Hypothalamus (tissue), 51 donors: Measurements from ENCODE around the gene JAML.

Source experiments
- DNase-seq, 51 donors: peaks; one replicate each; lab custom pipeline; 2025; lab: John Stamatoyannopoulos, UW

JAML gene

GRCh38 chr11:118217575-118217974 is 7.2 kb downstream of the JAML start:
- no peak for DNase-seq

DNA sequence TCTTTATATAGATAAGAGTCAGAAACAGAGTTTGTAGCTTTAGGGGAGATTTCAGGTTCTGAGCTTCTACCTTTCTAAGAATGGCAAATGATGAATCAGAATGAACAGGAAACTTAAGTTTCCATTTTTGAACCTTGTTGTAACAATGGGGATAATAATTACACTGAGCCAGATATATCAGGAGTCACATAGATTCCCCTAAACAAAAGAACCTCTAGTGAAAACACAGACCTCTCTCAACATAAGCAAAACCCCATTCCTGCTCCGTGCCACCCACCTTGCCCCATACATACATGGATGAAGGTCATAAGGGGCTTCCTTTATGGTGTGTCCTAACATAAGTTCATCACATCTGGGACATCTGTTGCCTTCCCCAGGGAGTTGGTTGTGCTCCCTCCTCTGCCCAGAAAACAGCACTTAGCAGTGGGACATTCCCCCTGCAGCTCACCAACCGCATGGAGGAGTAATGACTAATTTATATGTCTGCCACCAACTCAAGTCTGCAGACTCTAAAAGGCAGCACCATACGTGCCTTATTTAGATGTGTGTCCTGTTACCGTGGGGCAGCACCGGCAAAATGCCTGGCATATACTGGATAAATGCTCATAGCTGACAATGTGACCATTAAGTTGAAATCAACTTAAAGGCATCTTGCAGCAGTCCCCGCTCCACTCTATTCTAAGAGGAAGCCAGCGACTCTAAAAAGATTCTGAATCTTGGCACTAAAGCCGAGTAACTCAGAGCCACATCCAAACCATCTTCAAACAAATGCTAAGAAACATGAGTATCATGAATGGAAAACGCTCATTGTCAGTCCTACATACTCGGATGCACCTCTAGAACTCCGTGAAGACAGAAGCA is 8.0 kb downstream of the JAML start:
- DNase-seq: peak in 1 of 51 donors; percentile 19

GRCh38 chr11:118215765-118216164 is 9.0 kb downstream of the JAML start:
- no peak for DNase-seq

DNA sequence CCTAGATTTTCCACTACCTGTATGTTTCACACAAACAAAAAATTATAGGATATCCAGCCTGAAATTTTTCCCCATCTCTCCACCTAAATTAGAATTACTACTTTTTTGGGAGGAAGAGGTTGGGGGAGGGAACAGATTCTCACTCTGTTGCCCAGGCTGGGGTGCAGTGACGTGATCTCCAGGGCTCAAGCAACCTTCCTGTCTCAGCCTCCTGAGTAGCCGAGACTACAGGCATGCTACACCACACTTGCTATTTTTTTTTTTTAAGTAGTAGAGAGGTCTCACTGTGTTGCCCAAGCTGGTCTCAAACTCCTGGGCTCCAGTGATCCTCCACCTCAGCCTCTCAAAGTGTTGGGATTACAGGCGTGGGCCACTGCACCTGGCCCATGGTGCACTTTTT is 9.5 kb downstream of the JAML start:
- no peak for DNase-seq

GRCh38 chr11:118214210-118214914 is 10.4 kb downstream of the JAML start:
- DNase-seq: peak in 4 of 51 donors; percentile 2 to 20 (median 6)

DNA sequence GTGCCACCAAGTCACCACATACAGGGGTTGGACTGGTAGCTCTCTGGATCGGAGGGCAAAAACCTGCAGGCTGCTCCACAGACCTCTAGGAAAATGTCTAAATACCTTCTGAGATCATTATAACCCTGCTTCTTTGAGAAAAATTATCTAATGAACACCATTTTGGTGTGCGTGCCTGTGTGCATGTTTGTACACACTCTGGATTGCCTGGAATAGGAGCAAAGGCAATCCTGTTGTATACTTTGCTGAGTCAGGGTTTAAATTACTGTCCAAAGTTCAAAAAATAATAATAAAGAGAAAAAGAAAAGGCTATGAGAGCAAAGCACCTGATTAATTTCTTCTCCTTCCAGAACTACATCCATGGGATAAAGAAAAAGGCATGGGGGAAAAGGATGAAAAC is 11.0 kb downstream of the JAML start:
- no peak for DNase-seq

GRCh38 chr11:118213201-118213600 is 11.6 kb downstream of the JAML start:
- DNase-seq: no peak

DNA sequence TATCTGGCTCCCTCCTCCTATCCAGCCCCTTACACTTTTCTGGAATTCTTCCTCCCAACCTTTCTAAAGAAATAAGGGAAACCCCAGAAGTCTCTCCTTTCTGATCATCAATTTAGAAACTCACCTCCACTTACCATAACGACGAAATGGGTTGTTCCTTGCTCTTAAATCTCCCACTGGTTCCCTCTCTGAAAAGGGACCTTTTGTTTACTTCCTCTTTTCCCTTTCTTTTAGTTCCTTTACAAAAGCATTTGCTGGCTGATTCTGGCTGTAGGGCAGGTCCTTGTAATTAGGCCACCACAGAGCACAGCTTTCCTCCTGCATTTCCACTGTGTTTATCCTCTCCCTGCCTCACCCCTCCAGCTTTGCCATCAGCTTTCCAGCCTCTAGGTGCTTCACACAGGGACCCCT is 12.0 kb downstream of the JAML start:
- no peak for DNase-seq

DNA sequence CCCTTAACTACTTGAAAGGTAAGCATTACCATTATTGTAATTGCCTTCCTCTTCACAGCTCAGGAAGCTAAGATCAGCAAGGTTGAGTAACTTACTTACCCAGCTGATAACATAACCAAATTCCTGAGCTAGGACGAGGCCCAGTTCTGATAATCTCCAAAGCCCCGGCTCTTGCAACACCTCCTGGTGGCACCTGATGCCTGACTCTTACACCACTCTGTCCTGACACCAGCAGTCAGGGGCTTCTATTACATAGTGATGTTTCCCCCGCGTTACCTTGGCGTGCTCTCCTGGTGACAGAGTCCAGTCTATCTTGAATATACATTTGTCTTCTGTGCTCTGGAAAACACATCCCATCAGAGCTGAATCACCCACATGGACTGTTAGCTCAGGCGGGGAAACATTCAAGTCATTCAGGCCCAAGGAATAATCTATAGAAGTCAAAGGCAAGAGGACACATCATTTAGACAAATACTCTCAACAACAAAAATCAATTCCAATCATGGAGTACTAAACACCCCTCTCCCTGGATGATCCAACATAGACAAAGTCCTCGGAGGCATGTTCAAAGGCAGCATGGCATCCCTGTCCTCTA is 12.6 kb downstream of the JAML start:
- no peak for DNase-seq

- DNase-seq: peak in 1 of 51 donors; percentile 48
These were observed 13.8 kb downstream of the JAML start for GRCh38 chr11:118211006-118211405.

GRCh38 chr11:118210323-118210722 is 14.5 kb downstream of the JAML start:
- no peak for DNase-seq

- no peak for DNase-seq
These were observed 15.8 kb downstream of the JAML start for GRCh38 chr11:118209033-118209432.

DNA sequence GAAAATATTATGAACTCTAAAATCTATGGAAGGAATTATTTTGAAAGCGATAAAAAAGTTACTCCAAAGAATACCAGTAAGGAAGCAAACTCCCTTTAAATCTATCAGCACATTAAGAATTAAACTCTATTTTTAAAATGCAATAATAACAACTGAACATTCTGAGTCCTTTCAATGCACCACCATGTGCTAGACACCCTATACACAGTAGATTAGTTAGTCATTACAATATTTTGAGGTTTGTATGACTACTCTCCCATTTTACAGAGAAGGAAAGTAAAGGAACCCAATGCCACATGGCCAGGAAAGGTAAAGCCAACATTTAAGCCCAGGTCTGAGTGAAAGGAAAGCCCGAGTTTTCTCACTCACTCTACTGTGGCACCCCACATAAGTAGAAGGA is 17.7 kb downstream of the JAML start:
- DNase-seq: no peak

DNA sequence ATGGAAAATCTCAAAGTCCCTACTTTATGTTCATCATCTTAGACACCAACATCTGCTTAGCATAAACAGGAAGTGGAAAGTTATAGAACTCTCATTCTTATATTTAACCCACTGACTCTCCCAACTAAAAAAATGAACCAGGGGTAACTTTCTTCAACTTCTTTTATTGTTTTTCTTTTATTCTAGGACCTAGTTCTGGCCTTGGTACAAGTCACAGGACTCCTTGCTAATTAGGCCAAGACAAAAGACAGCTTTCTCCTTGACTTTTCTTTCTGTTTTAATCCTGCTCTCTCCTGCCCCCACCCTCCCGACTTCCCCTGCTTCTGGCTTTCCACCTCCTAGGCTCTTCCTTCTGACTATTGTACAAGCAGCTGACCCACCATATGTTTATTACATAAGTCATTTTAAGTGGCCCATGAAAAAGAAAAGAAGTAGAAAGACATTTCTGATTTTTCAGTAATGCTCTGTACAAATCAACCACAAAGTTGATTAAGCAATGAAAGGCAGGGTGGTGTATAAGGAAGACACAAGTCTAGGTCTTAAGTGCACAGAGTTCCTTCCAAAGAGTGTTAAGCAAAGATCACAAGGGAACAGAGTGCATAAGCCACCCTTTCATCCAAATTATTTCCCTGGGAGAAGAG is 18.3 kb downstream of the JAML start:
- DNase-seq: no peak

DNA sequence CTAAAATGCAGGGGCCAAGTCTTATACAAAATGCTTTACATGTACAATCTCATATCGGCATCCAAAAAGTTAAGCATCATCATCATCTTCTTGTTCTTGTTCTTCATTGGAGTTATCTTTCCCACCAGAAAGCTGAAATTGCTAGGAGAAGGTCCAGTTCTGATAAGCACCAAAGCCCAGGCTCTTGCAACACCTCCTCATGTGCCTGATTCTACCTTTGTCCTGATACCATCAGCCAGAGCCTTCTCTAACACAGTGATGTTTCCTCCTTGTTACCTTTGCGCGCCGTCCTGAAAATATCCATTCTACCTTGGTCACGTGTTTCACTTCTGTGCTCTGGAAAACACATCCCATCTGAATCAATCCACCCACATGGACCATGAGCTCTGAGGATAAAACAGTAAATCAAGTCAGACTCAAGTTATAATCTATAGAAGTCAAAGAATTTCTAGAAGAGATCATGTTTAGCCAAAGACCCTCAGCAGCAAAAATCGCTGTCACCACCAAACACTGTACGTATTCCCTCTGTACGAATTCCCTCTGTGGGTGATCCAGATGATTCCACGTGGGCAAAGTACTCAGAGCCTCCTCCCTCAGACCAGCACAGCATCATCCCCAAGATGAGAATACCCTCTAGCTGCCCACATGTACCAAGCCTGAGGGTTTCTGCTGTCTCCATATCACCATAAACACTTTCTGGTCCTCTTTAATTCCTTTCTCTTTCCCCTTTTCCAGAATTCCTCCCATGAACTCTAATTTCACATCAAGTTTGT is 19.0 kb downstream of the JAML start:
- DNase-seq: no peak

GRCh38 chr11:118202599-118203422 is 22.0 kb downstream of the JAML start:
- no peak for DNase-seq

DNA sequence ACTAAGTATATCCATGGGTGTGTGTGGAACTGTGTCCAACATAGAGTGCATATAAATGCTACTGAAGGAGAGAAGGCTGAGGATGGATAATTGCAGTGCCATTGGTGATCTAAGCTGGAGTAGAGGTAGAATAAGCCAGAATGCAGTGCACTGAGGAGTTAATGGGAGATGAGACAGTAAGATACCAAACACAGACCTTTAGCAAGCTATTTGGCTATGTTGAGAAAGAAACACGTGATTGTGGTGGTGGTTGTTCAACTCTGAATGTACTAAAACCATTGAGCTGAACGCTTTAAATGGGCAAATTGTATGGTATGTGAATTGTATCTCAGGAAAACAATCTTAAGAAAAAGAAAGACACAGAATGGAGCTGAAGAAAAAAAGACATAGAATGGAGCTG is 22.8 kb downstream of the JAML start:
- DNase-seq: no peak

- DNase-seq: no peak
These were observed 23.7 kb downstream of the JAML start for GRCh38 chr11:118200901-118201680.

DNA sequence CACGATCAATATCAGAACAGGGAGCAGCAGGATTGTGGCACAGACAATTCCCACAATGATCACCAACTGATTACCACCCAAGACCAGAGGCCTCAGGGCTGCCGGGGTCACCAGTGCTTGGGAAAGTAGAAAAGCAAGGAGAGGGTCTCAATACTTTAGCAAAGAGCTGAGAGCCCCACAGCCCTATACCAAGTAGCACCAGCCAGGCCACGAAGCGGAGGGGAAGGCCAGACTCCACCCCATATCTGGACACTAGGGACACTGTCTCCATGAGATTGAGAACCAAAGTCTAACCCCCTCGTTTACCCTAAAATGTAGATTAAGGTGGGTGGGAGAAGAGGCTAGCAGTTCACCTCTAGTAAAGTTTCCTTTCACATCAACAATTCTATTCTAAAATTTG is 24.3 kb downstream of the JAML start:
- DNase-seq: no peak
